Renal cortex interstitium (tissue), 11 donors: ENCODE results near the gene DAZAP1. TPM values are rescaled to one million over a fixed set of nuclear protein-coding genes. Genes with fewer than 3 reads are reported as not detected.

Experiments used
- DNase-seq, 11 donors: peaks; one replicate each; pipeline ENCODE4 v3.0.0-alpha.2; 2013; ENCODE audit warnings: low read depth in 9 of 11, low spot score in 4 of 11; ENCODE audit errors: extremely low read depth in 1 of 11
- polyA plus RNA-seq, 3 donors: library from polyadenylated mRNA; unstranded; fragments of 120-200 nt; gene quantifications; one replicate each; pipeline ENCODE4 v1.2.1, GENCODE V29; 2013; ENCODE audit not compliant: insufficient read length in 3 of 3

DAZAP1 gene
- polyA plus RNA-seq, 3 donors = 79.6 to 103 (median 90.2) TPM

DNA sequence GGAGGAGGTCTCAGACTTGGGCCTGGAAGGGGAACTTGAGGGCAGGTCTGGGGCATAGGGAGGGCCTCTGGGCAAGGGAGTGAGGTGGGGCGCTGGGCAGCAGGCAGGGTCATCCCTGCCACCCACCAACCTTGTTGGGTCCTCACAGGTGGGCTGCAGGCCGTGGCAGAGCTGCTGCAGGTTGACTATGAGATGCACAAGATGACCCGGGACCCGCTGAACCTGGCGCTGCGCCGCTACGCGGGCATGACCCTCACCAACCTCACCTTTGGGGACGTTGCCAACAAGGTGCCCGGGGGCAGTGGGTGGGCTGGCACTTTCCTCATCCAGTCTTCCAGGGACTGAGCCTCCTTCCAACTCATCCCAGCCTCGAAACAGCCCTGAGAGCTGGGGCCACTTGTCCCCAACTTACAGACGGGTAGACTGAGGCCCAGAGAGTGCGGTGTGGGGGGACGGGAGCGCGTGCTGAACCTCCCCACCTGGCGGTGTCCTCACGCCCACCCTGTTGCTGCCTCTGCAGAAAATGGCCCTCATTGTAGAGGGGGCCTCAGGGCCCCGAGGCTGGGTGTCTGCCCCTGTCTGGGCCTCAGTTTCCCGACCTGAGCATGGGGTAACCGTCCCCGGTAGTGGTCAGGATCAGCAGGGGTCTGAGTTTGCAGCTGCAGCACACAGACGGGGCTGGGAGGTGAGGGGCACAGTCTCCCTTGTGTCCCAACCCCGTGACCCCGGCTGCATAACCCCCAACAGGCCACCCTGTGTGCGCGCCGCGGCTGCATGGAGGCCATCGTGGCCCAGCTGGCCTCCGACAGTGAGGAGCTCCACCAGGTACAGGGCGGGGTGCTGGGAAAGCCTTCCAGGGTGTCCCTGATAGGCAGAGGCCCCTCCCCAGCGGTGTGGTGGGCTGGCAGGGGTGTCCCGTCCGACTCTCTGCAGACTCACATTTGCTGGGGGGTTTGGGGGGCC is 52.9 kb downstream of the DAZAP1 start:
- no peak for DNase-seq

DNA sequence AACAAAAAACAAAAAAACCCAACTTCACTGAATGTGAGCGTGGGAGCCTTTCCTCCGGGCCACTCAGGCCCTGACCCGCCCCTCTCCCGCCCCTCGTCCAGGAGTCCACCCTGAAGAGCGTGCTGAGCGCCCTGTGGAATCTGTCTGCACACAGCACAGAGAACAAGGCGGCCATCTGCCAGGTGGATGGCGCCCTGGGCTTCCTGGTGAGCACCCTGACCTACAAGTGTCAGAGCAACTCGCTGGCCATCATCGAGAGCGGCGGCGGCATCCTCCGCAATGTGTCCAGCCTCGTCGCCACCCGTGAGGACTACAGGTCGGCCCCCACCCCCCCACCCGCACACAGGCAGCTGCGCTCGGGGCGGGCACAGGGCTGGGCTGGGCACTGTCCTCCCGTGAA is 54.5 kb downstream of the DAZAP1 start:
- no peak for DNase-seq

DNA sequence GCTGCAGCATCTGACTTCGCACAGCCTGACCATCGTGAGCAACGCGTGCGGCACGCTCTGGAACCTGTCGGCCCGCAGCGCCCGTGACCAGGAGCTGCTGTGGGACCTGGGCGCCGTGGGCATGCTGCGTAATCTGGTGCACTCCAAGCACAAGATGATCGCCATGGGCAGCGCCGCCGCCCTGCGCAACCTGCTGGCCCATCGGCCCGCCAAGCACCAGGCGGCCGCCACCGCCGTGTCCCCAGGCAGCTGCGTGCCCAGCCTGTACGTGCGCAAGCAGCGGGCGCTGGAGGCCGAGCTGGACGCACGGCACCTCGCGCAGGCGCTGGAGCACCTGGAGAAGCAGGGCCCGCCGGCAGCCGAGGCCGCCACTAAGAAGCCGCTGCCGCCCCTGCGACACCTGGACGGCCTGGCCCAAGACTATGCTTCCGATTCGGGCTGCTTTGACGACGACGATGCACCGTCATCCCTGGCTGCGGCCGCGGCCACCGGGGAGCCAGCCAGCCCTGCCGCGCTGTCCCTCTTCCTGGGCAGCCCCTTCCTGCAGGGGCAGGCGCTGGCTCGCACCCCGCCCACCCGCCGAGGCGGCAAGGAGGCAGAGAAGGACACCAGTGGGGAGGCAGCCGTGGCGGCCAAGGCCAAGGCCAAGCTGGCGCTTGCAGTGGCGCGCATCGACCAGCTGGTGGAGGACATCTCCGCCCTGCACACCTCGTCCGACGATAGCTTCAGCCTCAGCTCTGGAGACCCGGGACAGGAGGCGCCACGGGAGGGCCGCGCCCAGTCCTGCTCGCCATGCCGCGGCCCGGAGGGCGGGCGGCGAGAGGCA is 58.0 kb downstream of the DAZAP1 start:
- peak in 1 of 11 donors; percentile 45 for DNase-seq

DNA sequence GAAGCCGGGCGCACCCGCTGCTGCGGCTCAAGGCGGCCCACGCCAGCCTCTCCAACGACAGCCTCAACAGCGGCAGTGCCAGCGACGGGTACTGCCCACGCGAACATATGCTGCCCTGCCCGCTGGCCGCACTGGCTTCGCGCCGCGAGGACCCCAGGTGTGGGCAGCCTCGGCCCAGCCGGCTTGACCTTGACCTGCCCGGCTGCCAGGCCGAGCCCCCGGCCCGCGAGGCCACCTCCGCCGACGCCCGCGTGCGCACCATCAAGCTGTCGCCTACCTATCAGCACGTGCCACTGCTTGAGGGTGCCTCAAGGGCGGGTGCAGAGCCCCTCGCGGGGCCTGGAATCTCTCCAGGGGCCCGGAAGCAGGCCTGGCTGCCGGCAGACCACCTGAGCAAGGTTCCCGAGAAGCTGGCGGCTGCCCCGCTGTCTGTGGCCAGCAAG is 58.7 kb downstream of the DAZAP1 start:
- no peak for DNase-seq

DNA sequence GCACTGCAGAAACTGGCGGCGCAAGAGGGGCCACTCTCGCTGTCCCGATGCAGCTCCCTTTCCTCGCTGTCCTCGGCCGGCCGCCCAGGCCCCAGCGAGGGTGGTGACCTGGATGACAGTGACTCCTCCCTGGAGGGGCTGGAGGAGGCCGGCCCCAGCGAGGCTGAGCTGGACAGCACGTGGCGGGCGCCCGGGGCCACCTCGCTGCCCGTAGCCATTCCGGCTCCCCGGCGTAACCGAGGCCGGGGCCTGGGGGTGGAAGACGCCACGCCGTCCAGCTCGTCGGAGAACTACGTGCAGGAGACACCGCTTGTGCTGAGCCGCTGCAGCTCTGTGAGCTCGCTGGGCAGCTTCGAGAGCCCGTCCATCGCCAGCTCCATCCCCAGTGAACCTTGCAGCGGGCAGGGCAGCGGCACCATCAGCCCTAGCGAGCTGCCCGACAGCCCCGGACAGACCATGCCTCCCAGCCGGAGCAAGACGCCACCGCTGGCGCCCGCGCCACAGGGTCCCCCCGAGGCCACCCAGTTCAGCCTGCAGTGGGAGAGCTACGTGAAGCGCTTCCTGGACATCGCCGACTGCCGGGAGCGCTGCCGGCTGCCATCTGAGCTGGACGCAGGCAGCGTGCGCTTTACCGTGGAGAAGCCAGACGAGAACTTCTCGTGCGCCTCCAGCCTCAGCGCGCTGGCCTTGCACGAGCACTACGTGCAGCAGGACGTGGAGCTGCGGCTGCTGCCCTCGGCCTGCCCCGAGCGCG is 59.3 kb downstream of the DAZAP1 start:
- DNase-seq = no peak

DNA sequence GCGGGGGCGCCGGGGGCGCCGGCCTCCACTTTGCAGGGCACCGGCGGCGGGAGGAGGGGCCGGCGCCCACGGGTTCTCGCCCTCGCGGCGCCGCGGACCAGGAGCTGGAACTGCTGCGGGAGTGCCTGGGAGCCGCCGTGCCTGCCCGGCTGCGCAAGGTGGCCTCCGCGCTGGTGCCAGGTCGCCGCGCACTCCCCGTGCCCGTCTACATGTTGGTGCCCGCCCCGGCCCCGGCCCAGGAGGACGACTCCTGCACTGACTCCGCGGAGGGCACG is 59.8 kb downstream of the DAZAP1 start:
- no peak for DNase-seq

DNA sequence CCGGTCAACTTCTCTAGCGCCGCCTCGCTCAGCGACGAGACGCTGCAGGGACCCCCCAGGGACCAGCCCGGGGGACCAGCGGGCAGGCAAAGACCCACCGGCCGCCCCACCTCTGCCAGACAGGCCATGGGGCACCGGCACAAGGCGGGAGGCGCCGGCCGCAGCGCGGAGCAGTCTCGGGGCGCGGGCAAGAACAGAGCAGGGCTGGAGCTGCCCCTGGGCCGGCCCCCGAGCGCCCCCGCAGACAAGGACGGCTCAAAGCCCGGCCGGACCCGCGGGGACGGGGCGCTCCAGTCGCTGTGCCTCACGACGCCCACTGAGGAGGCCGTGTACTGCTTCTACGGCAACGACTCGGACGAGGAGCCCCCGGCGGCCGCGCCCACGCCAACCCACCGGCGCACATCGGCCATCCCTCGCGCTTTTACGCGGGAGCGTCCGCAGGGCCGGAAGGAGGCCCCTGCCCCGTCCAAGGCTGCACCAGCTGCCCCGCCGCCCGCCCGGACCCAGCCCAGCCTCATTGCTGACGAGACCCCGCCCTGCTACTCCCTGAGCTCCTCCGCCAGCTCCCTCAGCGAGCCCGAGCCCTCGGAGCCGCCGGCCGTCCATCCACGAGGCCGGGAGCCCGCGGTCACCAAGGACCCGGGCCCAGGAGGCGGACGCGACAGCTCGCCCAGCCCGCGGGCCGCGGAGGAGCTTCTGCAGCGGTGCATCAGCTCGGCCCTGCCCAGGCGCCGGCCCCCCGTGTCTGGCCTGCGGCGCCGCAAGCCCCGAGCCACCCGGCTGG is 60.3 kb downstream of the DAZAP1 start:
- DNase-seq = no peak

DNA sequence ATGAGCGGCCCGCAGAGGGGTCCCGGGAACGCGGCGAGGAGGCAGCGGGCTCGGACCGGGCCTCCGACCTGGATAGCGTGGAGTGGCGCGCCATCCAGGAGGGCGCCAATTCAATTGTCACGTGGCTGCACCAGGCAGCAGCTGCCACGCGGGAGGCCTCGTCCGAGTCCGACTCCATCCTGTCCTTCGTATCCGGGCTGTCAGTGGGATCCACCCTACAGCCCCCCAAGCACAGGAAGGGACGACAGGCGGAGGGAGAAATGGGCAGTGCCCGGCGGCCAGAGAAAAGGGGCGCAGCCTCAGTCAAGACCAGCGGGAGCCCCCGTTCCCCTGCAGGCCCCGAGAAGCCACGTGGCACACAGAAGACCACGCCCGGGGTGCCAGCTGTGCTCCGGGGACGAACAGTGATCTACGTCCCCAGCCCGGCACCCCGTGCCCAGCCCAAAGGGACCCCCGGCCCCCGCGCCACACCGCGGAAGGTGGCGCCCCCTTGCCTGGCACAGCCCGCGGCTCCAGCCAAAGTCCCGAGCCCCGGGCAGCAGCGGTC is 61.0 kb downstream of the DAZAP1 start:
- no peak for DNase-seq

DNA sequence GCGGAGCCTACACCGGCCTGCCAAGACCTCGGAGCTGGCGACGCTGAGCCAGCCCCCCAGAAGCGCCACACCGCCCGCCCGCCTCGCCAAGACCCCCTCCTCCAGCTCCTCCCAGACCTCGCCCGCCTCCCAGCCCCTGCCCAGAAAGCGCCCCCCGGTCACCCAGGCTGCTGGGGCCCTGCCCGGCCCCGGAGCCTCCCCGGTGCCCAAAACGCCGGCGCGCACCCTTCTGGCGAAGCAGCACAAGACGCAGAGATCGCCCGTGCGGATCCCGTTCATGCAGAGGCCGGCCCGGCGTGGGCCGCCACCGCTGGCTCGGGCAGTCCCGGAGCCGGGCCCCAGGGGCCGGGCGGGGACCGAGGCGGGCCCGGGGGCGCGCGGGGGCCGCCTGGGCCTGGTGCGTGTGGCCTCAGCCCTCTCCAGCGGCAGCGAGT is 61.5 kb downstream of the DAZAP1 start:
- DNase-seq = no peak

DNA sequence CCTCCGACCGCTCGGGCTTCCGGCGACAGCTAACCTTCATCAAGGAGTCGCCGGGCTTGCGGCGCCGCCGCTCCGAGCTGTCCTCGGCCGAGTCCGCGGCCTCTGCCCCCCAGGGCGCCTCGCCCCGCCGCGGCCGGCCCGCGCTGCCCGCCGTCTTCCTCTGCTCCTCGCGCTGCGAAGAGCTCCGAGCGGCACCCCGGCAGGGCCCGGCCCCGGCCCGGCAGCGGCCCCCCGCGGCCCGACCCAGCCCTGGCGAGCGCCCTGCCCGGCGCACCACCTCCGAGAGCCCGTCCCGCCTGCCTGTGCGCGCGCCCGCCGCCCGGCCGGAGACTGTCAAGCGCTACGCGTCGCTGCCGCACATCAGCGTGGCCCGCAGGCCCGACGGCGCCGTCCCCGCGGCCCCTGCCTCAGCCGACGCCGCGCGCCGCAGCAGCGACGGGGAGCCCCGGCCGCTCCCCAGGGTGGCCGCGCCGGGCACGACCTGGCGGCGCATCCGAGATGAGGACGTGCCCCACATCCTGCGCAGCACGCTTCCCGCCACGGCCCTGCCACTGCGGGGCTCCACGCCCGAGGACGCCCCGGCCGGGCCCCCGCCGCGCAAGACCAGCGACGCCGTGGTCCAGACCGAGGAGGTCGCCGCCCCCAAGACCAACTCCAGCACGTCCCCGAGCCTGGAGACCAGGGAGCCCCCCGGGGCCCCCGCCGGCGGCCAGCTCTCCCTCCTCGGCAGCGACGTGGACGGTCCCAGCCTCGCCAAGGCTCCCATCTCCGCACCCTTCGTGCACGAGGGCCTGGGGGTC is 62.1 kb downstream of the DAZAP1 start:
- no peak for DNase-seq

DNA sequence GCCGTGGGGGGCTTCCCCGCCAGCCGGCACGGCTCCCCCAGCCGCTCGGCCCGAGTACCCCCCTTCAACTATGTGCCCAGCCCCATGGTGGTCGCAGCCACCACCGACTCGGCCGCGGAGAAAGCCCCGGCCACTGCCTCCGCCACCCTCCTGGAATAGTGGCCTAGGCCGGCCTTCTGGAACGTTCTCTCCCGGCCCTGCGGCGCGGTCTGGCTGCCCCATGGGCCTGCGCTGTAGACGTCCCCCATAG is 62.6 kb downstream of the DAZAP1 start:
- no peak for DNase-seq

DNA sequence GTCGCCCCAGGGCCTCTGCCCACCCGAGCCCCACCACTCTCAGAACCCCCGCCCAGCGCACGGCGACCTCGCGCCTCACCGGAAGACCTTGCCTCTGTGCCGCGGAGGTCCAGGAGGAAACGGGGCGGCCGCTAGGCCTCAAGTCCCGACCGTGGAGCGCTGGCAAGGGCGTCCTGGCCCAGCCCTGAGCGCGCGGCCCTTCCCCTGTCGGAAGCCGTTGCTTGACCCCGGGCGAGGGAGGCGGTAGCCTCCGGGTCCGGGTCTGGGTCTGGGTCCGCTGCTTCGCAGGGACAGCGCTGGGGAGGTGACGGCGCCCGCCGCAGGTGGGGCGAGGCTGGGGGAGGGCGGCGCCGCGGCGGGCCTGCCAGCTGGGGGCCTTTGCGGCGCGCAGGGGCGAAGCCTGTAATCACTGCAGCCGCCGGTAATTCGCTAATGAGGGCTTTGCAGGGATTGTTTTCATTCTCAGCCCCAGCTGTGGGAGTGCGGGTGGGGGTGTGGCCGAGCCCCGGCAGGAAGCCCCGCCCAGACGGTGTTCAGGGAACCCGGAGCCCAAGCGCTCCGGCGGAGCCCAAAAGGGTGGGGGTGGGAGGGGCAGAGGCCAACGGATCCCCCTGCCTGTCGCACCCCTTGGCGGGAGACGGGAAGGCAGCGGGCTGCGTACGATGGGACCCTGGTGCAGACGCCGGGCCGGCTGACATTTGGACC is 63.1 kb downstream of the DAZAP1 start:
- DNase-seq = no peak

DNA sequence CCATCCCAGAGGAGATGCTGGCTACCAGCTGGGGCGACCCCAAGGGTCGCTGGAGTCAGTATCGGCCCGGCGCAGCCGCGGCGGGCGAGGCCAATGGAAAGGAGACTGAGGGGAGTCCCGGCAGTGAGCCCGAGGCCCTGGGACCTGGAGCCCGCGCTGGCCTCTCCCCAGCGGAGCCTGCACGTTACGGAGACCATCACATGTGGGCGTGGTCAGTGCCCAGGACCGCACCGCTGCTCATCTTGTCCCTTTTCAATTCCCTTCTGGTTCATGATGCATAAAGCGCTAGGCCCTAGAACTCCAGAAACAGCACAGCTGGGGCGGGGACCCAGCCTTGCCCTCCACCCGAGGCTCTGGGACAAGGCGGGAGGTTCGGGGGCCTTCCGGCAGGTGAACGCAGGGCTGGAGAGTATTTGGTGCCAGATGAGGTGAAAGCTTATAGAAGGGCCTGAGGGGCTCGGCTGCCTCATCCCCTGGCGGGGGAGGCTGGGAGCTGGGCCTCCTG is 63.7 kb downstream of the DAZAP1 start:
- DNase-seq = no peak

DNA sequence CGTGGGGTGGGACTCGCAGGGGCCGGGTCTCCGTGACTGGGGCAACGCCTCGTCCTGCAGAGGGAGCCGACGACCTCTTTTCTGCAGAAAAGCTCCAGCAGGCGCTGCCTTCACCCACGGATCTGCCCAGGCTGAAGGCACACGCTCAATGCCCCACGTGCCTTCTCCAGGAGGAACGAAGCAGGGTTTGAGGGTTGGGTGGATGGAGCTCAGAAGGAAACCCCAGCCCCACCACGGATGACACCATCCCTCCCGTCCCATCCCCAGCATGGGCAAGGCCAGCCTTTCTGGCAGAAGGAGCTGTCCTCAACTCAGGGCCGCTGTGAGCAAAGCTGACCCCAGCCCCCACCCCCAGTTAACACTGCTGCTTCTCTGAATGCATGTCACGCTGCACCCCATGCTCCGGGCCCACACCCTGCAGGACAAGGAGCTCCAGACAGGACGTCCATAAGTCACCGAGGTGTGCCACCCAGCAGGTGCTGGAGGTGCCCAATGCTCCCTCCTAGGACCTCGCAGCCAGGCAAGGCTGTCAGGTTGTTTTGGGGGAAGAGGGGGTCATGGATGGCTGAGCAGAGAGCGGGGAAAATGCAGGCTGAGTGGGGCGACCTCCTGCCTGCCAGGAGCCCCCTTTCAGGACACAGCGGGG is 64.3 kb downstream of the DAZAP1 start:
- DNase-seq = no peak

DNA sequence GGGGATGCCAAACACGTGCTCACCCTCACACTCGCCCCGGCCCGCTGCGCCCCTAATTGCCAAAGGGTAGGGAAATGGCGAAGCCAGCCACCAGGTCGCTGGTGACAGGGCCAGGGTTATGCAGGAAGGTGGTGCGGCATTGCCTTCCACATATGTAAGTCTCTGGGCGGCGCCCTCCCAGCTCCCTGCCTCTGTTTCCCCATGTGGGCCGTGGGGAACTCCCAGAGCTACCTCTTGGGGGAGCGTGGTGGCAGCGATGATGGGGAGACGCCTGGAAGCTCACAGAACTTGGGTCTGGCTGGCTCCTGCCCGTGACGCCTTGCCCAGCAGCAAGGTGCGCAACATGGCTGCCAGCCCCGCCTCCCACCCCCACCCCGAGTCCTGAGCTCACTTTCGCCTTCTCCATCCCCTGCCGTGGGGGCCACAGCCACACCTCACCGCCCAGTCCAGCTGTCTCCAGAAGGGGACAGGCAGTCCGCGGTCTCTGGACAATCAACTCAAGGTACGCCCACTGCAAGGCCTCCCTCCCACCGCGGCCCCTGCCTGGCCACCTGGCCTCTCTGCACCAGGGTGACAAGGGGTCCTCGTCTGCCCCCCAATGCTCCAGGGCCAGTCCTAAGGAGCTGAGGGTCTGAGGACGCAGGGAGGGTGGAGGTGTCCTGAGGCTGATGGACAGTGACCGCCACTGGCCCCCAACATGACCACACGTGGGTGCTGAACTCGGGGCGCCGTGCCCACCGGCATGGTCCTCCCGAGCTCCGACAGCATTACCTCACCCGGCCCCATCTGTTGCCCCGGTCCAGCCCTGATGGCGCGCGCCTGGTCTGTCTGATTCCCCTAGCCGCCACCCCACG is 65.1 kb downstream of the DAZAP1 start:
- DNase-seq = no peak
